HG03457 (cell line): Measurements from ENCODE around the gene NAV2.
"Not testable (repeated sequence)": the region's sequence is repeated elsewhere in the genome, so short reads cannot be mapped to it uniquely, and the experiment has no call there.

ENCODE experiments used
- ATAC-seq: cut with Tn5 transposase; IDR thresholded peaks from one replicate; pipeline ENCODE4 v1.9.1; 2021; ENCODE audit warnings: moderate number of reproducible peaks; ENCODE audit not compliant: unreplicated experiment

Gene NAV2

GRCh38 chr11:20066013-20066782, 353.6 kb downstream of the NAV2 start:
- no peak for ATAC-seq

- no peak for ATAC-seq
Measured at GRCh38 chr11:20066783-20067156, 354.1 kb downstream of the NAV2 start.

- no peak for ATAC-seq
Measured at GRCh38 chr11:20067665-20068064, 355.0 kb downstream of the NAV2 start.

GRCh38 chr11:20068691-20069090, 356.1 kb downstream of the NAV2 start:
- no peak for ATAC-seq

- ATAC-seq: no peak
Measured at GRCh38 chr11:20070459-20070858, 357.8 kb downstream of the NAV2 start.

- no peak for ATAC-seq
Measured at GRCh38 chr11:20075627-20076026, 363.0 kb downstream of the NAV2 start.

GRCh38 chr11:20078846-20079245, 366.2 kb downstream of the NAV2 start:
- no peak for ATAC-seq

GRCh38 chr11:20080032-20080685, 367.5 kb downstream of the NAV2 start:
- peak; percentile 92 for ATAC-seq

- no peak for ATAC-seq
Measured at GRCh38 chr11:20081336-20081735, 368.7 kb downstream of the NAV2 start.

GRCh38 chr11:20083877-20084276, 371.2 kb downstream of the NAV2 start:
- ATAC-seq: not testable (repeated sequence)

- ATAC-seq: no peak
Measured at GRCh38 chr11:20084921-20085814, 372.5 kb downstream of the NAV2 start.

- no peak for ATAC-seq
Measured at GRCh38 chr11:20085918-20086317, 373.3 kb downstream of the NAV2 start.

- no peak for ATAC-seq
Measured at GRCh38 chr11:20087118-20087521, 374.5 kb downstream of the NAV2 start.

GRCh38 chr11:20088397-20089225, 376.0 kb downstream of the NAV2 start:
- no peak for ATAC-seq

- no peak for ATAC-seq
Measured at GRCh38 chr11:20089367-20089766, 376.7 kb downstream of the NAV2 start.

GRCh38 chr11:20089796-20090653, 377.4 kb downstream of the NAV2 start:
- no peak for ATAC-seq

GRCh38 chr11:20090654-20091374, 378.2 kb downstream of the NAV2 start:
- no peak for ATAC-seq

- ATAC-seq: no peak
Measured at GRCh38 chr11:20093775-20094174, 381.1 kb downstream of the NAV2 start.

- ATAC-seq: no peak
Measured at GRCh38 chr11:20095189-20095588, 382.6 kb downstream of the NAV2 start.
